CD4-positive, alpha-beta T cell treated with Interferon alpha-2 for 1 hour (primary cell): ENCODE measurements around the gene D2HGDH.
A peak's percentile ranks its signal among the peaks of the same experiment; 100 is the strongest.

ENCODE experiments used
- DNase-seq, 2 donors: peaks; one replicate each; pipeline ENCODE4 v3.0.0-alpha.2; 2020 to 2022

D2HGDH gene

DNA sequence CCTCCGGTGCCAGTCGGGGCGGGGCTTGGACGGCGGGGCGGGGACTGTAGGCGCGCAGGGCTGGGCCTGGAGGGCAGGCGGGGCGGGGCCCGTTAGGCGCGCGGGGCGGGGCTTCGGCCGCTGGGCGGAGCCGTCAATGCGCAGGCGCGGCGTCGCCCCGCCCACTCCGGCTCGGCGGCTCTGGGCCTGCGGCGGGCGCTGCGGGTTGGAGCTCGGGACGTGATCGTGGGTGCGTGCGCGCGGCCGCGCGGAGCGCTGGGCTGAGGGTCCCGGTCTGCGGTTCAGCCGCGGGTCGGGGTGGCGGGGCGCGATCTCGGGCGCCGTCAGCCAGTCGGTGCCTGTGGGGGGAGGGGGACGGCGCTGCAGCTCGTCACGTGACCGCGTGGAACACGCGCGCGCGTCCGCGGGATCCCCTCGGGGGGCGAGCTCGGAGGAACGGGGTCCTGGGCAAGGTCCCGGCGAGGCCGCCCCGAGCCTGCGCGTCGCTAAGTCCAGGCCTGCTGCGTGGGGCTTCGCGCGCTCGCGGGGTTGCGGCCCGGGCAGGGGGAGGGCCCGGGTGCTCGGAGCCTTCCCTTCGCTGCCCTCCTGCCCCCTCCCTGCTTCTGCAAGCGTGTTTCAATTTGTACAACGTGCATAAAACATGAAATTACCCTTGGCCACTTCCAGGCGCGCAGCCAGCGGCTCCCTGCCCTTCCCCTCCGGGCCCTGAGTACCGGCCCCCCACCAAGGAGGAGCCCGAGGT lies at the start of gene D2HGDH:
Gene D2HGDH (plus strand): TSS at position 164 of the 742 bp plus-strand sequence. CDS start 595 bp downstream, outside the sequence.
- DNase-seq: peak; percentile 89 to 93

GRCh38 chr2:241686324-241686649 lies 48.1 kb upstream of the D2HGDH start:
- no peak for DNase-seq

DNA sequence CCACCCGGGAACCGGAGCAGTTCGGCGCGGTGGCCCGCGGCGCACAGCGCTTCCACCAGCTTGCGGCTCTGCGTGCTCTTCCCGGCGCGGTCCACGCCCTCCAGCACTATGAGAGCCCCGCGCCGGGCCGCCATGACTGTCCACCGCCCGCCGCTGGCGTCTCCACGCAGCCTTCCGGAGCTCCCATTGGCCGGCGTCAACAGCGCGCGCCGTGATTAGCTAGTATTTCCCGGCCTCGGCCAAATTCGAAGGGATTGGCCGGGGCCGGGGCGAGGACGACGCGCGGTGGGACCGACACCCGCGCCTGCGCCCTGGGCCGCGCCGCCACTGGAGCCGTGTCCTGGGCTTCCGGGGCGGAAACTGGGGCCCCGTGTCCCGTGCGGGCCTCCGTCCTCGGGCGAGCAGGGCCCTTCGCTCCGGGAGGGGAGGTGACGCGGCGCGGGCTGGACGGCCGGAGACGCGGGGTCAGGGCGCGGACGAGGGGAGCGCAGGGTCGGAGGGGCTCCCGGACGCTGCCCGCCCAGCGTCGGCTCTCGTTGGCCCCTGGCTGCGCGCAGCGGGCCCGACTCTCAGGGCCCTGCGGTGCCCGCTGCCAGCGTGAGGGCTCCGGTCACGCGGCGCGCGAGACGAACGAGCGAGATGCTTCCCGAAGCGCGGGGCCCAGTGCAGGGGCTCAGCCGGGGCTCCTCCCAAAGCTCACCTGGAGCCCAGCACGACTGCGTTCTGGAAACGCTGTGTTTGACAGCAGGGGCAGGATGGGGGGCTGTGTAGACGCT lies 47.6 kb upstream of the D2HGDH start, which contains the start of gene DTYMK:
Gene DTYMK (minus strand): TSS at position 166 of the 776 bp plus-strand sequence. CDS start 32 bp downstream, at position 134.
- DNase-seq: peak; percentile 94 to 96

- DNase-seq: no peak
Measured at GRCh38 chr2:241689306-241689705, 45.1 kb upstream of the D2HGDH start.

- no peak for DNase-seq
Measured at GRCh38 chr2:241690202-241690717, 44.2 kb upstream of the D2HGDH start.

GRCh38 chr2:241692448-241692847 lies 42.0 kb upstream of the D2HGDH start:
- DNase-seq: no peak

DNA sequence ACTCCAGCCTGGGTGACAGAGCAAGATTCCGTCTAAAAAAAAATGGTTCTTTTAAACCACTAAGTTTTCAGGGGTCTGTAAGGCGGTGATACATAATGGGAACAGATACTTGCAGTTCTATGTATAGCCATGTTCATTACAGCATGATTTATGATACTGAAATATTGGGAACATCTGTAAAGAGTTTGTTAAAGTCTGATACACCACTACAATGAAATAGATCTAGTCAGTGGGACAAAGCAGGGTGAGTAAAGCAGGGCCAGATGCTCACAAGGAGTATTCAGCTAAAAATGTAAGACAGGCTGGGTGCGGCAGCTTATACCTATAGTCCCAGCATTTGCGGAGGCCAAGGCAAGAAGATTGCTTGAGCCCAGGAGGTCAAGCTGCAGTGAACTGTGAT lies 38.8 kb upstream of the D2HGDH start:
- DNase-seq: no peak

- no peak for DNase-seq
Measured at GRCh38 chr2:241701149-241701398, 33.4 kb upstream of the D2HGDH start.

DNA sequence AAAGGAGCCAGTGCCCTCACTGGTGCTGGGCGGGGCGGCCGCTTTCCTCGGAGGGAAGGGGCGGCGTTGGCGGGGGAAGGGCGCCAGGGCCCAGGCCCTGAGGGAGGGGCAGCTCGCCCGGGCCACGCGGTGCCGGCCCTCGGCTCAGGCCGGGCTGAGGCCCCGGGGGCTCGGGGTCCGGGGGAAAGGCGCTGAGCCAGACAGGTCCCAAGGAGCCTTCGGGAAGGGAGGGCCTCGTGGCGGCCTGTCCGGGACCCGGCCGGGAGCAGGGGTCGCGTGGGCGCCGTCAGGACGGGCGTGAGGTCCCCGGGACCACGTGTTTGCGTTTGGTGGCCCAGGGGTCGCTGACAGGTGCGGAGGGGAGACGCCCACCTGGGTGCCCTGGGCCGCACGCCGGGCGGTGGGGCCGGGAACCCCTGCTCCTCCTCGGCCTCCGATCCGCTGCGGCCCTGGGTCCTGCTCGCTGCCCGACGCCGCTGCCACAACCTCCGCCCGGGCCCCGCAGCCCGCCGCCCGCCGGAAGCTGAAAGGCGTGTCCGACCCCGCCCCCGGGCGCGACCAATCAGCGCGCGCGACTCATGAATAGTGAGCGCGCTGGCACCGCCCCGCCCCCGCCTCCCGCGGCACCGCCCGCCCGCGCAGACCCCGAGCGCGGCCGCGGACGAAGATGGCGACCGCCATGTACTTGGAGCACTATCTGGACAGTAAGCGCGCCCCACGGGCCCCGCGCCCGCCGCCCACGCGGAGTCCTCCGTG lies 32.9 kb upstream of the D2HGDH start, which contains the start of gene ING5:
Gene ING5 (plus strand): TSS at position 641 of the 756 bp plus-strand sequence. CDS start 27 bp downstream, at position 668.
- DNase-seq: peak; percentile 94 to 96

DNA sequence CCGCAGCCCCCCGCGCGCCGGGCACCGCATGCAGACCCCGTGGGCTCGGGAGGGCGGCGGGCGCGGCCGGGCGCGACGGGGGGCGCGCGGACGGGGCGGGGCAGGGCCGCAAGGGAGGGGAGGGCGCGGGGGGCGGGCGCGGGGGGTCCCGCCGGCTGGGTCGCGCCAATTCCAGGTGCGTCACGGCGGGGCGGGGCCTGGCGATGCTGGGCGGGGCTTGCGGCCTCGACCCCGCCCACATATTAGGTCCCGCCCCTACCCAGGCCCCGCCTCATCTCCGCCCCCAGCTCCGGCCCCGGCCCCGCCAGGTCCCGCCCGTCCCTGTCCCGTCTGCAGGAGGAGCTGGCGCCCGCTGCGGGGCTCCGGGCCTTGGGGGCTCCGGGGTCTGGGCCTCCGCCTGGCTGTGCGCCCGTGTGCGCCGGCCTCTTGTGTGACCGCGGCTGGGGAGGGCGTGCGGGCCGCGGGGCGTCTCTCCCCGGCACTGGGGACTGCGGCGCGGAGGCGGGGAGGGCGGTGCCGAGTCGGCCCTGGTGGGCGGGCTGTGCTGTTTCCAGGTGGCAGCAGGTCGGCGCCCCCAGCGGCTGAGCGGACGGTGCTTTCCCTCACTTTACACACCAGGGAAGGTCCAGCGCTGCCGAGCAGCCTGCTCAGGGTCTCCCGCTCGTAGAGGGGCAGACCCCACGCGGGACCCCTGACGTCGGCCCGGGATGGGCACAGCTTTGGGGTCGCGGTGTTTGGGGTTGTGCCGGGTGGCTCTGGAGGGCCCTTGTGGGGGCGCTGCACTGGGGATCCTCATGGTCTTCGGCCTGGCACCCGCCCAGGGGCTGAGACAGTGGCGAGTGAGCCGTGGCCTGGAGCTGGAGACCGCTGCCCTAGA lies 32.0 kb upstream of the D2HGDH start:
- DNase-seq: peak; percentile 88 to 89

- no peak for DNase-seq
Measured at GRCh38 chr2:241703032-241703604, 31.3 kb upstream of the D2HGDH start.

DNA sequence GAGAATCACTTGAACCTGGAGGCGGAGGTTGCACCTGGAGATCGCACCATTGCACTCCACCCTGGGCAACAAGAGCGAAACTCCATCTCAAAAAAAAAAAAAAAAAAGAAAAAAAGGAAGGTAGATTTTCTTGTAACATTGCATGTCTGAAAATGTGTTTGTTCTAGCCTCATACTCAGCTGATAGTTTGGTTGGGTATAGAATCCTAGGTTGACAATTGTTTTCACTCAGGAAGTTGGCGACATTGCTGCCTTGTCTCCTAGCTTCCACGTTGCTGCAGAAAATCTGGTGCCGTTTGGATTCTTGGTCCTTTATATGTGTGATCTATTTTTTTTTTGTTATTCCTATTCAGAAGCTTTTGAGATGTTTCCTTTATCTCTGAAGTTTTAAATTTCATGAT lies 27.9 kb upstream of the D2HGDH start:
- no peak for DNase-seq

- DNase-seq: no peak
Measured at GRCh38 chr2:241708879-241709278, 25.6 kb upstream of the D2HGDH start.

- no peak for DNase-seq
Measured at GRCh38 chr2:241719093-241719492, 15.3 kb upstream of the D2HGDH start.

DNA sequence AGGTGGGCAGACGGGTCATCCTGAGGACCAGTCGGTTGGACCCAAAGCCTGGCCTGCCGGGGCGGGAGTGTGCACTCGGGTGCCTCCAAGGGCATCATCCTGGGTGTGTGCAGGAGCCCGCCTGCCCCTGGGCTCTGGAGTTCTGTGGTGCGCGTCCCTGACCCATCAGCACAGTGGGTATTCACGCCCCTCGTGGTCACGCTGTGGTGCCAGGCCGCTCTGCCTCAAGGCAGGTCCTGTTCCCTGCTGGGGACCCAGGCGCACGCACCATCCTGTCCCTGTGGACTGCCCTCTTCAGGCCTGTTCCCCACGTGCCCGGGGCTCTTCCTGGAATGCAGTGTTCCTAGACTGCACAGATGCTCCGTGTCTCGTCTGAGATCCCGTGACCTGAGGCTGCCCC lies 14.3 kb upstream of the D2HGDH start:
- no peak for DNase-seq

DNA sequence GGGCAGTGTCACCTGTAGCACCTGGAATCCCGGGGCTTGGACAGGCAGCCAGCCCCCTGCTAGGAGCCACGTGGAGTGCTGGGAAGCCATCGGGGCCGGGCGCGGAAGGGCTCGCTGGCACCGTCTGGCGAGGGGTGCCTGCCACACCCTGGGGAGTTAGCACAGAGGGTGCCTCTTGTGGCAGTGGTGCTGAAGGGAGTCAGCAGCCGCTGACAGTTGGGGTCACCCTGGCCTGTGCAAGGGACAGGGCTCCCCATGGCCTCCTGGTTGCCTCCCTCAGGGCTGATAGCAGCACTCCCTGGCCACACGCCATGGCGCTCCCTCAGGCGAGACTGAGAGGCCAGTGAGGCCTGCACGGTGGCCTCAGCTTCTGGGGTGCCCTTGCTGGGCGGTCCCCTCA lies 13.9 kb upstream of the D2HGDH start:
- DNase-seq: no peak

DNA sequence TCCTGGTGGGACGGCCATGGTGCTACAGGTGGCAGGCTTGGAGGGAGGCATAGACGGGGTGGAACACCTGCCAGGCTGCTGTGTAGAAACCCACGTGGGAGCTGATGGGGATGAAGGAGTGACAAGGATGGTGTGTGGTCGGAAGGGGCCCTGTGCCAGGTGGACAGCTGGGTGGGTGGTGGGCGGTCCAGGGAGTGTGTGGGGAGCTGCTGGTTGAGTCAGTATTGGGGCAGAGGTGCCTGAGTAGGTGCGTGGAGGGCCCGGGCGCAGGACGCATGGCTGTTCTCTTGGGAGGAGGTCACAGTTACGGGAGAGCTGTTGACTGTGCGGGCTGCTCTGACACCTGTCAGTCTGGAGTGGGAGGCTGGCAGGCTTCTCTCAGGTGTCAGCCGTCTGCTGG lies 12.6 kb upstream of the D2HGDH start:
- no peak for DNase-seq

DNA sequence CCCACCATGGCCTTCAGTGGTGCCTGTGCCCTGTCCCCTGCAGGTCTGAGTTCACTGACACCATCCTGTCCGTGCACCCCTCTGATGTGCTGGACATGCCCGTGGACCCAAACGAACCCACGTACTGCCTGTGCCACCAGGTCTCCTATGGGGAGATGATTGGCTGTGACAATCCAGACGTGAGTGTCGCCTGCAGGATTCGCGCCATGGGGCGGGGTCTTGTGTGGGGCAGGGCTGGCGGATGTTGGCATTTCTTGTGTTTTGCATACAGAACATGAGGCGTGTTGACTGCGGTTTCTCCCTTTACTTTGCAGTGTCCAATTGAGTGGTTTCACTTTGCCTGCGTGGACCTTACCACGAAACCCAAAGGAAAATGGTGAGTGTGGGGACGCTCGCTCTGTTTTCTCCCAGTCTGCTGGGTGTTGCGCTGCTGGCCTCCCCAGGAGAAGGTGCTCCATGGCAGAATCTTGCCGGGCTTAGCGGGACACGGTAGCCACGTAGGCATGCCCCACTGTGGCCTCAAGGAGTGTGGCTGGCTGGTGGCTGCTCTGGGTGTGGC lies 11.5 kb upstream of the D2HGDH start:
- no peak for DNase-seq

DNA sequence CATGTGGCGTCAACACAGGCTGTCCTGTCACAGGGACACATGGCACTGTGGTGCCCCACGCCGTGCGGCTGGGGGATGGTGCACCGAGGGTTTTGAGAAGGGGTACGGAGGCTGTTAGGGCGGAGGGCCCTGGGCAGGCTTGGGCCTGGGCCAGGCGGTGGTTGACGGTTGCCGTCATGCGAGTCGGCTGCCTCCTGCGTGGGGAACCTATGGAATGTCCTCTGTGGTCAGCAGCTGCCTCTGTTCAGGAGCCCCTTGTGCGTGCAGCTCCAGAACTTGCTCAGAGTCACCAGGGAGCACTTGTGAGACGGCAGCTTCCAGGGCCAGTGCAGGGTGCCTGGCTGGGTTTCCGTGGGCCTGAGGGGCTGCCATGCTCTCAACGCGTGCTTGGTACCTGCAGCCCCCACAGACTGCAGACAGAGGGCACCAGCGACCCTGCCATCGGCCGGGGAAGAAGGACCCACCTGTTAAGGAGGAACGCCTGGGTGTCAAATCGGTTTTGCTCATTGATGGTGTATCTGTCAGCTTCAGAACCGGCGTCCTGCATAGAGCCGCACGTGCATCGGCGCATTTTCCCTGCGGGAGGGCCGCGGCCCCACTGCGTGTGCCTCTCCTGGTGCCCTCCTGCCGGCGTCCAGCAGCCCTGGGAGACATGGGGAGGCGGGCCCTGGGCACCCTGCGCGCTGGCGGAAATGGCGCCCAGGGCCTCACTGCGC lies 10.0 kb upstream of the D2HGDH start:
- peak; percentile 15 to 50 for DNase-seq

DNA sequence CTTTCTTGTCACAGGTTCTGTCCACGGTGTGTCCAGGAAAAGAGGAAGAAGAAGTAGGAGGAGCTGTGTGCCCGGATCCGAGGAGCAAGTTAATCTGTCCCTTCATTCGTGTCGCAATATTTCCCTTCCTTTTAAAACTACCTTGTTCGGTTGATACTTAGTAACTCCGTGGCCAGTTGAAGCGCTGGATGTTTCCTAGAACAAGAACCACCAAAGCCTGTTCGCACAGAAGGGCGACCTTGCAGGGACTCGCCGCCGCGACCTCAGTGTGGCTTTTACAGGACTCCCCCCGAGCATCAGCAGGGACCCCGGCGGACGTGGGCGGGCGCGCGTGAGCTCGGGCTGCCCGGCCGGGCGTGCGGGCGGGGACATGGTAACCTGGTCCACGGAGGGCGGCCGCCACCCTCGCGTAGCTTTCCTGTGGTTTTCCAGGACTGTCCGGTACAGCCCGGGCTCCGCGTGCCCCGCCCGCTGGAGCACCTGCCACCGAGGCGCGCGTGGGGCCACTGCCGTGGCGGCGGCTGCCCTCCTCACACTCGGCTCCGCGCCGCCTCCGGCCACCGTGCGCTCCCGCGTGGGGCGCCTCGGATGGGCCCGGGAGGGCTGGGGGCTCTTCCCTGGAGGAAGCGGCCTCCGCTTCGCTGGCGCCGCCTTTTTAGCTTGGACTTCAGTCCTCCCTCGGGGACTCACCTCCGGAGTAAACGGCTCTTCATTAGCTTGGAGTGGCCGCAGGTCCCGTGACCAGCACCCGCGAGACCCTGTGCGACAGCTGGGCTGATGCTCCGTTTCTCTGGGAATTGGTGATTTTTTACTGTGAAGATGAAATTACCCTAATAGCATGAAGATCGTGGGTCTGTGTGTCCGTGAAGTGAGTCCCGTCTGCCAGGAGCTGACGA lies 9.2 kb upstream of the D2HGDH start:
- DNase-seq: no peak
